Activated CD8-positive, alpha-beta memory T cell treated with anti-CD3 and anti-CD28 coated beads for 1 hour (primary cell): ENCODE measurements around the gene RACGAP1.
"Not testable (repeated sequence)": the region's sequence is repeated elsewhere in the genome, so short reads cannot be mapped to it uniquely, and the experiment has no call there.

ENCODE experiments used
- DNase-seq, 2 donors: peaks; one replicate each; pipeline ENCODE4 v3.0.0-alpha.2; 2020; ENCODE audit warnings: low read depth in 1 of 2; ENCODE audit errors: extremely low read depth in 1 of 2

The RACGAP1 gene

GRCh38 chr12:50032515-50032853 lies 7.2 kb upstream of the RACGAP1 start:
- no peak for DNase-seq

GRCh38 chr12:50030449-50030848 lies 5.2 kb upstream of the RACGAP1 start:
- not testable (repeated sequence) for DNase-seq

- DNase-seq, result no peak
Measured at GRCh38 chr12:50026691-50027090, 1.4 kb upstream of the RACGAP1 start.

- no peak for DNase-seq
Measured at GRCh38 chr12:50024805-50025186, 498 bp downstream of the RACGAP1 start.

GRCh38 chr12:50024227-50024626 lies 1.1 kb downstream of the RACGAP1 start:
- no peak for DNase-seq

- no peak for DNase-seq
Measured at GRCh38 chr12:50022903-50023302, 2.4 kb downstream of the RACGAP1 start.

- no peak for DNase-seq
Measured at GRCh38 chr12:50021031-50021430, 4.3 kb downstream of the RACGAP1 start.

GRCh38 chr12:50019524-50019923 lies 5.8 kb downstream of the RACGAP1 start:
- no peak for DNase-seq

- DNase-seq, result no peak
Measured at GRCh38 chr12:50018968-50019367, 6.3 kb downstream of the RACGAP1 start.

GRCh38 chr12:50018154-50018553 lies 7.1 kb downstream of the RACGAP1 start:
- DNase-seq, result no peak

- no peak for DNase-seq
Measured at GRCh38 chr12:50017641-50018040, 7.7 kb downstream of the RACGAP1 start.

GRCh38 chr12:50016501-50017475 lies 8.5 kb downstream of the RACGAP1 start:
- DNase-seq, result no peak

GRCh38 chr12:50014342-50014741 lies 11.0 kb downstream of the RACGAP1 start:
- no peak for DNase-seq

- no peak for DNase-seq
Measured at GRCh38 chr12:50013361-50014147, 11.7 kb downstream of the RACGAP1 start.

- no peak for DNase-seq
Measured at GRCh38 chr12:50006754-50007442, 18.4 kb downstream of the RACGAP1 start.

GRCh38 chr12:50006280-50006679 lies 19.0 kb downstream of the RACGAP1 start:
- no peak for DNase-seq

- no peak for DNase-seq
Measured at GRCh38 chr12:50005175-50005574, 20.1 kb downstream of the RACGAP1 start.

GRCh38 chr12:50004696-50005095 lies 20.6 kb downstream of the RACGAP1 start:
- no peak for DNase-seq

GRCh38 chr12:50003595-50003994 lies 21.7 kb downstream of the RACGAP1 start:
- no peak for DNase-seq

- no peak for DNase-seq
Measured at GRCh38 chr12:49998453-49998852, 26.8 kb downstream of the RACGAP1 start.

- DNase-seq, result no peak
Measured at GRCh38 chr12:49990273-49990672, 35.0 kb downstream of the RACGAP1 start.
